ENCODE data around the gene HACL1. TPM values are rescaled to one million over a fixed set of nuclear protein-coding genes. Genes with fewer than 3 reads are reported as not detected.

HACL1 gene
- total RNA-seq (2022; extraction: Qiagen RNA extraction) = 22.1 to 28.6 TPM (median 24.4 TPM) in 5 replicates

GRCh38 chr3:15601399-15602145 is at the start of gene HACL1, which contains the start of gene BTD:
Gene HACL1, minus strand, starts transcription at chr3:15601569. Its CDS starts 106 bp downstream, at chr3:15601463.
Gene BTD, plus strand, starts transcription at chr3:15601745. Its CDS starts 33,695 bp downstream, at chr3:15635440.

GRCh38 chr3:15521573-15521965 is 79.8 kb downstream of the HACL1 start, which contains the start of gene COLQ:
Gene COLQ, minus strand, starts transcription at chr3:15521706. Its CDS starts 81 bp downstream, at chr3:15521625.

Other genes with a start within 250 kb of the HACL1 start
- 24.8 to 35.2 TPM (median 28.5 TPM) in 5 replicates for gene METTL6, start 174.0 kb downstream of the HACL1 start, total RNA-seq (2022; extraction: Qiagen RNA extraction)
- gene EAF1, start 174.0 kb downstream of the HACL1 start, total RNA-seq (2022; extraction: Qiagen RNA extraction) = 13.1 to 18.4 TPM (median 15.7 TPM) in 5 replicates
- gene COLQ, start 79.9 kb downstream of the HACL1 start, total RNA-seq (2022; extraction: Qiagen RNA extraction) = 0.25 to 0.53 TPM (median 0.29 TPM) in 5 replicates
- 14.7 to 18.3 TPM (median 16.8 TPM) in 5 replicates for gene BTD, start 176 bp upstream of the HACL1 start, total RNA-seq (2022; extraction: Qiagen RNA extraction)
- 41.8 to 66.9 TPM (median 52.0 TPM) in 5 replicates for gene ANKRD28, start 196.4 kb upstream of the HACL1 start, total RNA-seq (2022; extraction: Qiagen RNA extraction)